GM19468 (cell line): ENCODE data around the gene ALDH9A1.

ENCODE experiments used
- ATAC-seq: cut with Tn5 transposase; IDR thresholded peaks from one replicate; pipeline ENCODE4 v1.9.1; 2021; ENCODE audit warnings: mild to moderate bottlenecking, moderate library complexity, moderate number of reproducible peaks; ENCODE audit not compliant: unreplicated experiment; ENCODE audit errors: extremely low read depth

Gene ALDH9A1

GRCh38 chr1:165629848-165630628, 68.3 kb downstream of the ALDH9A1 start:
- no peak for ATAC-seq

DNA sequence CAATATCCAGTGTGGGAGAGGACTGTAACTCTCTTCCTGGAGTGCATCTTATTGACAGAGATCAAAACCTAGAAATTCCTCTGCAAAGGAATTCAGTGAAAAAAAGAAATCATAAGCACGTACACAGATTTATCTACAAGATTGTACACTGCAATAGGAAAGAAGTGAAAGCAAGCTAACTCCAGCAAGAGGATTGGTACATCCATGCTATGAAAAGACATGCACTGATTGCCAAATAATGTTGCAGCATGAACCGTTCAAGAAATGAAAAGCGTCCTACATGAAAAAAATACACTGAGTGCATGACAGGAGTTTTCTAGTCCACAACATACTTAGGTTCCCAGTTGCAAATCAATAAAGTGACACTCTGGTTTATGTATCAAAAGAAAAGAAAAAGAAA, 69.2 kb downstream of the ALDH9A1 start:
- ATAC-seq: no peak

DNA sequence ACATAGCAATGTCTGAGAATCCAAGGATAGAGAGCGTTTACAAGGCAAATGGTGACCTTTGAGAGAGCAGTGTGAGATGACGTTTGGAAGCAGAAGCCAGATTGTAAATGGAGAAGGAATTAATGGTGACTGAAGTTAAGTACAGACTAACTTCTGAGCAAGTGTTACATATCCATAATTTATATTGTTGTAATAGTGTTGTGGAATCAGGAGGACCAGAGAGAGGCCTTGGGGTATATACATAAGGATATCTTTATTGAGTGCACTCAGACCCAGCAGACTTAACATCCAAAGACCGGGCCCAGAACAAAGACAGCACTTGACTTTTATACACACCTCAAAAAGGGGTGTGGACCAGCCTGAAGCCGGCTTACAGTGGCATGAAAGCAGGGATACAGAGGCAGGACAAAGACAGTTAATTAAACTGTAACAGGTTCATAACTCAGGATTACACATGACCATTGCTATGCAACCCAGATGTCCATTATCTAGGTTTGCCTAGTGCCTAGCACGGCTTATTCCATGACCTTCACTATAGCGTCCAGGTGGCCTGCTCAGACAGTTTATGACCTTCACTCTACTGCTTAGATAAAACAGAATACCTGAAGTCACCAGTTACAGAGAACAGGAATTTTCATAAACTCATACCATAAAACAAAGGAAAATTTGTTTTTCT, 70.1 kb downstream of the ALDH9A1 start:
- no peak for ATAC-seq

- ATAC-seq: no peak
Measured at GRCh38 chr1:165624441-165624840, 73.9 kb downstream of the ALDH9A1 start.

GRCh38 chr1:165623624-165624023, 74.7 kb downstream of the ALDH9A1 start:
- no peak for ATAC-seq

GRCh38 chr1:165619647-165620151, 78.7 kb downstream of the ALDH9A1 start:
- ATAC-seq: no peak

GRCh38 chr1:165616987-165617546, 81.3 kb downstream of the ALDH9A1 start:
- no peak for ATAC-seq

DNA sequence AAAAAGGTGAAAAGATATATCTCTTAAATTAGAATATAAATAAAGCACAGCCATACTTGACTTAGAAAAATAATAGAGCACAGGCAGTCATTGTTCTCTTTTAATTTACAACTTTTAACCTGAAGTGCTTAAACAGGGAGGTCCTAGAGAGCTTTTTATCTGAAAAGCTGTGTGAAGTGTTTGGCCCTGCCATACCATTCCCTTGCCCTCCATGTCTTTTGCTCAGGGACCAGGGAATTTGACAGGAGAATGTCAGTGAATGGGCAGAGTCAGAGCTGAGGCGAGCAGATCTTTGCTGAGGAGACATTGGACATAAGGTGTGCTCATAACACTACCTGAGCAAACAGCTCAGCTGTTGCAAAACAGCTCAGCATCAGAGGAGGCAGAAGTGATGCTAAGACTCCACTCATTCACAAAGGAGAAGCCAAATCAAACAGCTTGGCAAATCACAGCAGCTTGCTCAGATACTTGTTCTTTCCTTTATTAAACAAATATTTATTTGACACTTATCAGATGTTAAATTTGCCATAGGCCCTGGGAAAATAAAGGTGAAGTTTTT, 82.2 kb downstream of the ALDH9A1 start:
- ATAC-seq: no peak
